IMR-90 (cell line): Measurements from ENCODE around the gene ATP9B. TPM values are rescaled to one million over a fixed set of nuclear protein-coding genes. Genes with fewer than 3 reads are reported as not detected.

Experiments
- ATAC-seq: fragments of 200-7000 bp; cut with Tn5 transposase; 2 replicates; pipeline ENCODE4 v1.9.1; 2020; ENCODE audit warnings: low read depth, mild to moderate bottlenecking, moderate library complexity
- BruUV-seq: library from RNA; stranded (reverse); fragments of 400-500 nt; replicated peaks from 2 replicates; lab custom pipeline; 2021; lab: Mats Ljungman, UMichigan
- CTCF ChIA-PET: fragments of 300-600 bp; formaldehyde crosslinking; extraction: SDS; loops from one replicate; lab custom pipeline; 2021; ENCODE audit warnings: antibody characterized with exemption; lab: Yijun Ruan, JAX
- POLR2A ChIA-PET: fragments of 300-600 bp; sonication (Branson Sonifier 250); formaldehyde crosslinking; loops from one replicate; lab custom pipeline; 2022; ENCODE audit warnings: antibody characterized with exemption; ENCODE audit not compliant: unreplicated experiment; lab: Charles Lee
- DNase-seq: peaks from one replicate; pipeline ENCODE4 v3.0.0; 2013
- H2AFZ ChIP-seq: replicated peaks from 2 replicates; pipeline ENCODE3; 2013; ENCODE audit warnings: low read length, mild to moderate bottlenecking; ENCODE audit not compliant: poor library complexity
- H2AK5ac ChIP-seq: 2 replicates; pipeline ENCODE4 v1.6.1; 2013; ENCODE audit warnings: low read depth, low read length, inconsistent platforms
- H2AK9ac ChIP-seq: replicated peaks from 2 replicates; pipeline ENCODE3; 2013; ENCODE audit warnings: mild to moderate bottlenecking, low read depth, low read length, moderate library complexity; ENCODE audit not compliant: poor library complexity
- H2BK120ac ChIP-seq: 2 replicates; pipeline ENCODE4 v1.6.1; 2013; ENCODE audit warnings: low read depth, low read length, inconsistent platforms
- H2BK15ac ChIP-seq: 3 replicates; pipeline ENCODE4 v1.6.1; 2013; ENCODE audit warnings: low read depth, low read length, inconsistent platforms
- H2BK20ac ChIP-seq: 2 replicates; pipeline ENCODE4 v1.6.1; 2013; ENCODE audit warnings: low read depth, mild to moderate bottlenecking, inconsistent platforms, low read length, moderate library complexity
- H2BK5ac ChIP-seq: 2 replicates; pipeline ENCODE4 v1.6.1; 2013; ENCODE audit warnings: mild to moderate bottlenecking, low read depth, low read length, inconsistent platforms; ENCODE audit not compliant: poor library complexity, severe bottlenecking
- H3K14ac ChIP-seq: replicated peaks from 2 replicates; pipeline ENCODE4 v1.6.1; 2013; ENCODE audit warnings: low read depth, low read length, inconsistent platforms
- H3K18ac ChIP-seq: 2 replicates; pipeline ENCODE4 v1.6.1; 2013; ENCODE audit warnings: low read depth, low read length, control low read depth
- H3K23ac ChIP-seq: 2 replicates; pipeline ENCODE4 v1.6.1; 2013; ENCODE audit warnings: low read depth, low read length, inconsistent platforms
- H3K27ac ChIP-seq: 2 replicates; pipeline ENCODE4 v1.5.1; 2013; ENCODE audit warnings: mild to moderate bottlenecking, control low read depth, low read length; ENCODE audit not compliant: insufficient read depth
- H3K27me3 ChIP-seq: 2 replicates; pipeline ENCODE4 v1.6.1; 2013; ENCODE audit warnings: low read length; ENCODE audit not compliant: control insufficient read depth, insufficient read depth
- H3K36me3 ChIP-seq: 2 replicates; pipeline ENCODE4 v1.6.1; 2013; ENCODE audit warnings: low read length, mixed read lengths; ENCODE audit not compliant: control insufficient read depth, insufficient read depth
- H3K4ac ChIP-seq: 2 replicates; pipeline ENCODE4 v1.6.1; 2013; ENCODE audit warnings: low read depth, low read length, inconsistent platforms
- H3K4me1 ChIP-seq: 2 replicates; pipeline ENCODE4 v1.6.1; 2013; ENCODE audit warnings: low read length, mixed read lengths; ENCODE audit not compliant: control insufficient read depth, insufficient read depth
- H3K4me2 ChIP-seq: 2 replicates; pipeline ENCODE4 v1.6.1; 2013; ENCODE audit warnings: low read depth, mild to moderate bottlenecking, control low read depth, low read length, moderate library complexity
- H3K4me3 ChIP-seq: 2 replicates; pipeline ENCODE4 v1.5.1; 2013; ENCODE audit warnings: low read depth, mild to moderate bottlenecking, control low read depth, low read length, moderate library complexity; ENCODE audit not compliant: insufficient read depth
- H3K56ac ChIP-seq: 2 replicates; pipeline ENCODE4 v1.6.1; 2013; ENCODE audit warnings: low read length, inconsistent platforms; ENCODE audit not compliant: insufficient read depth; ENCODE audit errors: extremely low read depth
- H3K79me1 ChIP-seq, 2 experiments: 2 replicates each; pipeline ENCODE4 v1.6.1; 2013; ENCODE audit warnings: low read length in 2 of 2, inconsistent platforms in 1 of 2, low read depth in 1 of 2
- H3K9ac ChIP-seq: 2 replicates; pipeline ENCODE4 v1.6.1; 2013; ENCODE audit warnings: low read depth, low read length, control low read depth
- H3K9me1 ChIP-seq: 2 replicates; pipeline ENCODE4 v1.6.1; 2013; ENCODE audit warnings: low read length, inconsistent platforms; ENCODE audit not compliant: insufficient read depth
- H3K9me3 ChIP-seq: 2 replicates; pipeline ENCODE4 v1.6.1; 2013; ENCODE audit warnings: low read length; ENCODE audit not compliant: control insufficient read depth, insufficient read depth
- H4K20me1 ChIP-seq: 2 replicates; pipeline ENCODE4 v1.6.1; 2013; ENCODE audit warnings: low read length, inconsistent platforms; ENCODE audit not compliant: insufficient read depth
- H4K5ac ChIP-seq: 2 replicates; pipeline ENCODE4 v1.6.1; 2013; ENCODE audit warnings: mild to moderate bottlenecking, low read depth, low read length, control low read depth
- H4K8ac ChIP-seq, 2 experiments: 2 replicates each; pipeline ENCODE4 v1.6.1; 2013; ENCODE audit warnings: low read depth in 2 of 2, low read length in 2 of 2, control low read depth in 1 of 2, inconsistent platforms in 1 of 2
- H4K91ac ChIP-seq: 2 replicates; pipeline ENCODE4 v1.6.1; 2013; ENCODE audit warnings: low read depth, low read length, inconsistent platforms; ENCODE audit not compliant: insufficient read depth
- BHLHE40 ChIP-seq: fragments of 150-350 bp; IDR thresholded peaks from 2 replicates; pipeline ENCODE4 v1.6.1; 2016; ENCODE audit warnings: mild to moderate bottlenecking, low read depth, low read length
- CEBPB ChIP-seq: IDR thresholded peaks from 2 replicates; pipeline ENCODE4 v1.6.1; 2012; ENCODE audit warnings: low read depth, low read length, improper control_type of control experiment
- CHD1 ChIP-seq: IDR thresholded peaks from 2 replicates; pipeline ENCODE4 v1.6.1; 2012; ENCODE audit warnings: low read depth, low read length, improper control_type of control experiment
- CTCF ChIP-seq: conservative IDR thresholded peaks from 2 replicates; pipeline ENCODE4 v1.5.1; 2012; ENCODE audit warnings: mild to moderate bottlenecking, low read depth, low read length, improper control_type of control experiment
- ELK1 ChIP-seq: fragments of 150-350 bp; IDR thresholded peaks from 2 replicates; pipeline ENCODE4 v1.6.1; 2016; ENCODE audit warnings: low read depth, mild to moderate bottlenecking, low read length, moderate library complexity, borderline replicate concordance
- FOS ChIP-seq: fragments of 150-350 bp; IDR thresholded peaks from 2 replicates; pipeline ENCODE4 v1.6.1; 2016; ENCODE audit warnings: low read depth, low read length
- MAFK ChIP-seq: IDR thresholded peaks from 2 replicates; pipeline ENCODE4 v1.6.1; 2012; ENCODE audit warnings: low read depth, low read length, improper control_type of control experiment
- MAZ ChIP-seq: IDR thresholded peaks from 2 replicates; pipeline ENCODE4 v1.6.1; 2012; ENCODE audit warnings: low read depth, mild to moderate bottlenecking, low read length, improper control_type of control experiment, moderate library complexity, borderline replicate concordance
- NFE2L2 ChIP-seq: fragments of 150-350 bp; IDR thresholded peaks from 2 replicates; pipeline ENCODE4 v1.6.1; 2016; ENCODE audit warnings: low read depth, mild to moderate bottlenecking, low read length
- POLR2A ChIP-seq: IDR thresholded peaks from 2 replicates; pipeline ENCODE4 v1.6.1; 2012; ENCODE audit warnings: mild to moderate bottlenecking, low read depth, low read length
- RAD21 ChIP-seq: IDR thresholded peaks from 2 replicates; pipeline ENCODE4 v1.6.1; 2012; ENCODE audit warnings: low read length, improper control_type of control experiment
- RCOR1 ChIP-seq: IDR thresholded peaks from 2 replicates; pipeline ENCODE4 v1.6.1; 2012; ENCODE audit warnings: mild to moderate bottlenecking, low read length, improper control_type of control experiment; ENCODE audit not compliant: insufficient replicate concordance
- RFX5 ChIP-seq: IDR thresholded peaks from 2 replicates; pipeline ENCODE4 v1.8.0; 2012; ENCODE audit warnings: low read depth, mild to moderate bottlenecking, low read length, moderate library complexity
- SMC3 ChIP-seq: fragments of 150-350 bp; IDR thresholded peaks from 2 replicates; pipeline ENCODE4 v1.6.1; 2016; ENCODE audit warnings: low read depth, mild to moderate bottlenecking, antibody characterized with exemption, low read length, moderate library complexity
- USF2 ChIP-seq: fragments of 150-350 bp; IDR thresholded peaks from 2 replicates; pipeline ENCODE4 v1.6.1; 2017; ENCODE audit warnings: mild to moderate bottlenecking, antibody characterized with exemption, low read length, low read depth
- WGBS, 2 experiments: methylation state at CpG; one replicate each; pipeline versions ENCODE4 v1.1.5 to v1.1.7; 2013; ENCODE audit warnings: missing lambda C conversion rate in 2 of 2; ENCODE audit not compliant: insufficient read length in 1 of 2; ENCODE audit errors: extremely low coverage in 2 of 2; 5-methylcytosine and 5-hydroxymethylcytosine counted together
- dilution Hi-C: fragments of 300-500 bp; cut with HindIII; formaldehyde crosslinking; loops from one replicate; pipeline ENCODE4 v1.14.3; 2018; ENCODE audit warnings: low sequenced_read_pairs; ENCODE audit not compliant: unreplicated experiment
- in situ Hi-C: fragments of 300-500 bp; cut with MboI; formaldehyde crosslinking; loops from 3 replicates; pipeline ENCODE4 v1.14.3; 2019; ENCODE audit warnings: low sequenced_read_pairs, inconsistent platforms, mixed read lengths
- intact Hi-C: fragments of 100-400 bp; cut with micrococcal nuclease; formaldehyde crosslinking; loops from 2 replicates; pipeline ENCODE4 v1.10.0; 2022
- polyA plus RNA-seq, 3 experiments: library from polyadenylated mRNA; depleted of rRNA; stranded (reverse); fragments of >200 nt; gene quantifications; 2 replicates each; pipeline ENCODE4 v1.2.3, GENCODE V29; 2012; ENCODE audit warnings: low replicate concordance in 1 of 3
- total RNA-seq: library from RNA; depleted of rRNA; stranded (reverse); fragments of >200 nt; gene quantifications from 2 replicates; pipeline ENCODE4 v1.2.3, GENCODE V29; 2012

Gene ATP9B
- total and polyA plus RNA-seq, 2 of the 4 experiments (the other 2 are of a cell fraction) = 11.0 to 11.5 TPM

- H3K14ac ChIP-seq = no peak overlapping the region
- no peak overlapping the region for H3K27ac ChIP-seq
- no peak overlapping the region for H4K8ac ChIP-seq
- dilution Hi-C loops = no loop called here
- POLR2A ChIA-PET = no interaction called here
- H3K9me1 ChIP-seq = no peaks in the 10 kb centered on the region
- H2BK5ac ChIP-seq = no peak overlapping the region
- no peak overlapping the region for H4K5ac ChIP-seq
- no peak overlapping the region for H2BK20ac ChIP-seq
- no peaks in the 10 kb centered on the region for H3K79me1 ChIP-seq
- H2AK5ac ChIP-seq = no peak overlapping the region
- no peak overlapping the region for H3K4ac ChIP-seq
- H3K56ac ChIP-seq = no peak overlapping the region
- no peak for DNase-seq
- peaks cover 10% of the 10 kb centered on the region for H3K36me3 ChIP-seq
- H2BK120ac ChIP-seq = no peak overlapping the region
- H3K23ac ChIP-seq = no peak overlapping the region
- H2AK9ac ChIP-seq = no peak overlapping the region
- no peak overlapping the region for H3K9ac ChIP-seq
- no peak overlapping the region for H3K4me2 ChIP-seq
- H3K9me3 ChIP-seq = no peaks in the 10 kb centered on the region
- TF ChIP-seq MAZ = no peak
- TF ChIP-seq RAD21 = no peak
- no peak for TF ChIP-seq CHD1
- no peak for TF ChIP-seq FOS
- TF ChIP-seq USF2 = no peak
- TF ChIP-seq ELK1 = no peak
- no peak for TF ChIP-seq RFX5
- no peak for TF ChIP-seq POLR2A
- TF ChIP-seq MAFK = no peak
- TF ChIP-seq CTCF = no peak
- TF ChIP-seq NFE2L2 = no peak
- TF ChIP-seq RCOR1 = no peak
- no peak for TF ChIP-seq BHLHE40
- TF ChIP-seq CEBPB = no peak
- no peak for TF ChIP-seq SMC3
- no peak overlapping the region for H4K91ac ChIP-seq
- whole genome bisulfite sequencing, 2 experiments = 95% methylated on average over 4 of the region's 8 CpGs; no CpG with 5 or more reads in 1 of the 2 experiments
- H4K20me1 ChIP-seq = no peaks in the 10 kb centered on the region
- CTCF ChIA-PET = no interaction called here
- intact Hi-C loops = no loop called here
- no peaks in the 10 kb centered on the region for H3K4me1 ChIP-seq
- in situ Hi-C loops = no loop called here
- H3K4me3 ChIP-seq = no peak overlapping the region
- no peak overlapping the region for H2BK15ac ChIP-seq
- H3K27me3 ChIP-seq = no peaks in the 10 kb centered on the region
- ATAC-seq = peak; percentile 35; the same call in 1 of the 2 replicates
- no peak overlapping the region for H2AFZ ChIP-seq
- BruUV-seq = no TSS peak
- no peak overlapping the region for H3K18ac ChIP-seq
Observed at GRCh38 chr18:79299711-79300110, 230.5 kb downstream of the ATP9B start.
